ENCODE results near the gene HTR3A.

- TF ChIP-seq CTCF (IDR thresholded peaks at IDR 0.05) (no peak), ZFX (IDR thresholded peaks at IDR 0.05; ENCODE audit: borderline replicate concordance) (no peak)
Observed at GRCh38 chr11:114011443-114011842, 36.5 kb downstream of the HTR3A start.
